Tibial nerve (tissue), 4 donors: ENCODE data around the gene MAP2K2. TPM values are rescaled to one million over a fixed set of nuclear protein-coding genes. Genes with fewer than 3 reads are reported as not detected.

ENCODE experiments used
- DNase-seq, 2 donors: peaks; one replicate each; pipeline ENCODE4 v3.0.0-alpha.2; 2019; ENCODE audit warnings: low spot score in 2 of 2
- H3K27ac ChIP-seq, 4 donors: fragments of 200-600 bp; sonication (generic) in 3 of 4; one replicate each; pipeline ENCODE4 v1.5.1; 2017 to 2019; ENCODE audit warnings: mild to moderate bottlenecking in 1 of 4
- H3K27me3 ChIP-seq, 2 donors: fragments of 200-600 bp; sonication (generic) in 1 of 2; one replicate each; pipeline versions ENCODE4 v1.5.1 to v1.6.0; 2017 to 2019
- H3K36me3 ChIP-seq, 3 donors: fragments of 200-600 bp; sonication (generic); one replicate each; pipeline ENCODE4 v1.5.1; 2018 to 2019
- H3K4me1 ChIP-seq, 4 donors: fragments of 200-600 bp; sonication (generic) in 3 of 4; one replicate each; pipeline ENCODE4 v1.5.1; 2017 to 2019
- H3K4me3 ChIP-seq, 4 donors: fragments of 200-600 bp; sonication (generic) in 3 of 4; one replicate each; pipeline ENCODE4 v1.5.1; 2017 to 2019; ENCODE audit warnings: mild to moderate bottlenecking in 1 of 4, moderate library complexity in 1 of 4
- H3K9me3 ChIP-seq, 4 donors: fragments of 200-600 bp; sonication (generic) in 3 of 4; one replicate each; pipeline ENCODE4 v1.5.1; 2017 to 2019
- EP300 ChIP-seq, 2 donors: sonication (generic); formaldehyde crosslinking; IDR thresholded peaks; one replicate each; pipeline ENCODE4 v1.6.1; 2017; ENCODE audit warnings: antibody characterized with exemption in 2 of 2, mild to moderate bottlenecking in 1 of 2
- POLR2A ChIP-seq, 2 donors: fragments of 450-650 bp; IDR thresholded peaks; one replicate each; pipeline ENCODE4 v1.6.1; 2017; ENCODE audit warnings: antibody characterized with exemption in 2 of 2, mild to moderate bottlenecking in 2 of 2, moderate library complexity in 2 of 2
- WGBS, 2 donors: methylation state at CpG; one replicate each; pipeline ENCODE4 v1.1.5; 2018; 5-methylcytosine and 5-hydroxymethylcytosine counted together
- small RNA-seq: library from RNA; depleted of rRNA; stranded (forward); fragments of <200 nt; gene quantifications from one replicate; pipeline ENCODE3, GENCODE V24; 2016
- total RNA-seq, 4 donors: library from RNA; depleted of rRNA; stranded (reverse); fragments of >200 nt; gene quantifications; one replicate each; pipeline ENCODE4 v1.1.0, GENCODE V29; 2016
- TF ChIP-seq, protein P1 (sequence below), 5 experiments: fragments of 200-600 bp in 3 of 5; fragments of 450-650 bp in 2 of 5; sonication (generic) in 3 of 5; IDR thresholded peaks; one replicate each; pipeline ENCODE4 v1.5.1; 2016 to 2019; ENCODE audit warnings: antibody characterized with exemption in 5 of 5, mild to moderate bottlenecking in 3 of 5, moderate library complexity in 2 of 5

MAP2K2 gene
- total RNA-seq, 4 donors from 2014 or later: 36.9 to 128 (median 75.0) TPM

DNA sequence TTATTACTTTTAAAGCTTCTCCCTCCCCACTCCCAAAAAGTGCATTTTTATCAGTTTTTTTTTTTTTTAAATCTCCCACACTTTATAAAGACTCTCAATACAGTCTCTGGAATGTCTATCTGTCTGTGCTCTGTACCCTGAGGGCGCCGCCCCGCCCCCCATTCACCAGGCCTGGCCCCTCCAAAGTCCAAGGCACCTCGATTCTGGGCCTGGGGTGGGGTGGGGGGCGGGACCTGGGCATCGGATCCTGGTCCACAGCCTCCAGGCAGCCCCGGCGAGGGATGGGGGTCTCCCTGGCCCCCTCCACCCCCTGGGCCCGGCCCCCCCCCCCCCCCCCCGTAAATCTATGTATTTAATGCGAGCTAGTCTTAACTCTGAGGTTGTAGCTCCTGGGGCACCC lies 80.5 kb downstream of the MAP2K2 start:
- Histone ChIP-seq H3K9me3 (no peaks in the 10 kb centered on the region), H3K27me3 (no peaks in the 10 kb centered on the region), H3K4me3 (no peak overlapping the region), H3K4me1 (peaks cover 0 to 60% (median 23%) of the 10 kb centered on the region in 4 donors), H3K27ac (peak overlapping the region; percentile 66 to 90 (median 79)), H3K36me3 (peaks cover 0 to 54% (median 6%) of the 10 kb centered on the region in 3 donors)
- no peak for DNase-seq
- TF ChIP-seq EP300 (IDR thresholded peaks at IDR 0.05) (no peak), POLR2A (IDR thresholded peaks at IDR 0.05) (no peak)
- TF ChIP-seq, protein P1, sequence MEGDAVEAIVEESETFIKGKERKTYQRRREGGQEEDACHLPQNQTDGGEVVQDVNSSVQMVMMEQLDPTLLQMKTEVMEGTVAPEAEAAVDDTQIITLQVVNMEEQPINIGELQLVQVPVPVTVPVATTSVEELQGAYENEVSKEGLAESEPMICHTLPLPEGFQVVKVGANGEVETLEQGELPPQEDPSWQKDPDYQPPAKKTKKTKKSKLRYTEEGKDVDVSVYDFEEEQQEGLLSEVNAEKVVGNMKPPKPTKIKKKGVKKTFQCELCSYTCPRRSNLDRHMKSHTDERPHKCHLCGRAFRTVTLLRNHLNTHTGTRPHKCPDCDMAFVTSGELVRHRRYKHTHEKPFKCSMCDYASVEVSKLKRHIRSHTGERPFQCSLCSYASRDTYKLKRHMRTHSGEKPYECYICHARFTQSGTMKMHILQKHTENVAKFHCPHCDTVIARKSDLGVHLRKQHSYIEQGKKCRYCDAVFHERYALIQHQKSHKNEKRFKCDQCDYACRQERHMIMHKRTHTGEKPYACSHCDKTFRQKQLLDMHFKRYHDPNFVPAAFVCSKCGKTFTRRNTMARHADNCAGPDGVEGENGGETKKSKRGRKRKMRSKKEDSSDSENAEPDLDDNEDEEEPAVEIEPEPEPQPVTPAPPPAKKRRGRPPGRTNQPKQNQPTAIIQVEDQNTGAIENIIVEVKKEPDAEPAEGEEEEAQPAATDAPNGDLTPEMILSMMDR (IDR thresholded peaks at IDR 0.05): no peak
- WGBS, 2 donors: 56 to 59% methylated on average over 8 to 11 of the region's 11 CpGs

DNA sequence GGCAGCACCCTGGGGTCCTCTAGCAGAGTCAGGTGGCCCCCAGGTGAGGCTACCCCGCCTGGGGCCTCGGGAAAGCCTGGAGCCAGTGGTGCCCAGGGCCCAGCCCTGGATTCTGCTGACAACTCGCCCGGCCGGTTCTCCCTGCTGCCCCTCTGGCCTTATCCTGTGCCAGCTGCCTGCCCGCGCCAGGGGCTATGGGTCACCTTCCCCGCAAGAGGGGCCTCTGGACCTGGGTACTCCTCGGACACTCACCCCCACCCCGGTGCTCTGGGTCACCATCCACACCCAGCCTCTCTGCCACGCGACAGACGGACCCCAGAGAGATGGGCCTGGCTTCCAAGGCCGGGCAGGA lies 81.2 kb downstream of the MAP2K2 start:
- Histone ChIP-seq H3K4me3 (no peak overlapping the region), H3K27me3 (no peaks in the 10 kb centered on the region), H3K27ac (peak overlapping the region; percentile 3 to 90 (median 76)), H3K4me1 (peaks cover 0 to 67% (median 23%) of the 10 kb centered on the region in 4 donors), H3K36me3 (peaks cover 0 to 54% (median 3%) of the 10 kb centered on the region in 3 donors), H3K9me3 (no peaks in the 10 kb centered on the region)
- no peak for DNase-seq
- 59 to 83% methylated on average over 6 to 14 of the region's 14 CpGs for WGBS, 2 donors
- no peak for TF ChIP-seq EP300 (IDR thresholded peaks at IDR 0.05)
- TF ChIP-seq, protein P1 (IDR thresholded peaks at IDR 0.05): no peak
- TF ChIP-seq POLR2A (IDR thresholded peaks at IDR 0.05): no peak

DNA sequence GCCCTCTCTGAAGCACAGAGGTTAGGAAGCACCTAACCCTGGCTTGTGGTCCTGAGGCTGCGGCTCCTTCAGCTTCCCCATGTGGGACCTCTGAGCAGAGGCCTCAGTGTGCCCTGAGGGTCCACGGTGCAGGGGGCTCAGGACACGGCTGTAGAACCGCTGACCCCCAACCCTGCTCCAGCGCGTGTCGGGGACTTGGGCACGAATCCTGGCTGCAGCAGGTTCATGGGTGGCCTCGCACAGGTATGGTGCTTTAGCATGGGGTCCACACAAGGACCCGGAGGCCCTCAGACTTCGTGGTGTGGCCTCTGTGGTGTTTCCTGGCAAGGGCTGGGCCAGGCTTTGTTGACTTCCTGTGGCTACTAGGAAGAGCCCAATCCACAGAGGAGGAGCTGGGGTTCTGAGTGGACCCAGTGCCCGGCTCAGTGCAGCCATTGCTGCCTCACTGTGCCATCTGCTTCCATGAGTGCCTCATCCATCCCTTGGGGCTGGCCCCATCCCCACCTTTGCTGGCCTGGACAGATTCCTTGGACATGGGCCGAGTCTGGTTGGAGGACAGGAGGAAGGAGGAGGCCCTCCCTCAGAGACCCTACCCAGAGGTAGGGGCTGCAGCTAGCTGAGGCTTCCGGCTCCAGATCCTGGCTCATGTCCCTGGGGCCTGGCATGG lies 81.7 kb downstream of the MAP2K2 start:
- no peaks in the 10 kb centered on the region for H3K9me3 ChIP-seq
- H3K4me1 ChIP-seq: peaks cover 0 to 65% (median 23%) of the 10 kb centered on the region in 4 donors
- TF ChIP-seq EP300 (IDR thresholded peaks at IDR 0.05): no peak
- TF ChIP-seq POLR2A (IDR thresholded peaks at IDR 0.05): no peak
- TF ChIP-seq, protein P1 (IDR thresholded peaks at IDR 0.05): no peak
- H3K27me3 ChIP-seq: no peaks in the 10 kb centered on the region
- no peak for DNase-seq
- H3K4me3 ChIP-seq: no peak overlapping the region
- peaks cover 0 to 54% (median 1%) of the 10 kb centered on the region in 3 donors for H3K36me3 ChIP-seq
- H3K27ac ChIP-seq: peak overlapping the region; percentile 3 to 90 (median 76)
- 79 to 91% methylated on average over 12 to 14 of the region's 14 CpGs for WGBS, 2 donors

Small RNAs within 50 kb of the gene (small RNA-seq; reads per million reads assigned to genes)
- not detected for gene RF00017

Other genes starting within 250 kb of the MAP2K2 start
- not detected for gene ATCAY, start 243.4 kb downstream of the MAP2K2 start, total RNA-seq
- not detected for gene NMRK2, start 191.1 kb downstream of the MAP2K2 start, total RNA-seq
- 10 to 100 TPM; 58.8 to 87.7 (median 70.3) TPM for gene DAPK3, start 153.0 kb downstream of the MAP2K2 start, total RNA-seq
- gene EEF2, start 138.7 kb downstream of the MAP2K2 start, total RNA-seq: 1,000 to 10,000 TPM; 1,233 to 1,650 (median 1,549) TPM
- 10 to 100 TPM; 23.0 to 32.4 (median 26.3) TPM for gene PIAS4, start 116.4 kb downstream of the MAP2K2 start, total RNA-seq
- gene ZBTB7A, start 57.2 kb downstream of the MAP2K2 start, total RNA-seq: 10 to 100 TPM; 64.9 to 97.7 (median 86.7) TPM
- gene CREB3L3, start 29.5 kb upstream of the MAP2K2 start, total RNA-seq: not detected
- gene SIRT6, start 58.4 kb upstream of the MAP2K2 start, total RNA-seq: 10 to 100 TPM; 17.7 to 41.4 (median 38.2) TPM
- gene ANKRD24, start 58.6 kb upstream of the MAP2K2 start, total RNA-seq: 1 to 10 TPM in 1 of 4 donors, under 1 TPM in 3; 0.30 to 1.7 (median 0.61) TPM
- 10 to 100 TPM in 2 of 4 donors, 1 to 10 TPM in 2; 1.4 to 18.0 (median 9.0) TPM for gene EBI3, start 105.4 kb upstream of the MAP2K2 start, total RNA-seq
- gene YJU2, start 123.0 kb upstream of the MAP2K2 start, total RNA-seq: 10 to 100 TPM; 19.4 to 33.9 (median 24.0) TPM
- not detected for gene SHD, start 155.1 kb upstream of the MAP2K2 start, total RNA-seq
- 1 to 10 TPM in 2 of 4 donors, under 1 TPM in 1, not detected in 1; 0.60 to 7.9 (median 1.2) TPM for gene TMIGD2, start 178.3 kb upstream of the MAP2K2 start, total RNA-seq
- under 1 TPM in 1 of 4 donors, not detected in 3; 0.87 TPM for gene FSD1, start 180.5 kb upstream of the MAP2K2 start, total RNA-seq
- gene STAP2, start 214.7 kb upstream of the MAP2K2 start, total RNA-seq: 1 to 10 TPM in 3 of 4 donors, not detected in 1; 3.1 to 6.0 (median 4.8) TPM
- gene MPND, start 219.4 kb upstream of the MAP2K2 start, total RNA-seq: 10 to 100 TPM in 1 of 4 donors, 1 to 10 TPM in 3; 2.2 to 13.2 (median 6.6) TPM